Gastroesophageal sphincter (tissue), 4 donors: ENCODE data around the gene TMEM240. TPM values are rescaled to one million over a fixed set of nuclear protein-coding genes. Genes with fewer than 3 reads are reported as not detected.
"Not testable (repeated sequence)": the region's sequence is repeated elsewhere in the genome, so short reads cannot be mapped to it uniquely, and the experiment has no call there.

Experiments used
- ATAC-seq: fragments of 150-250 bp; one replicate; pipeline ENCODE4 v1.9.1; 2016; ENCODE audit warnings: mild to moderate bottlenecking, moderate library complexity
- H3K27ac ChIP-seq, 4 donors: fragments of 200-600 bp; sonication (generic) in 3 of 4; 1 replicate in 3 of 4; 2 replicates in 1 of 4; pipeline ENCODE4 v1.5.1; 2016 to 2019
- H3K27me3 ChIP-seq: fragments of 200-600 bp; sonication (generic); one replicate; pipeline ENCODE4 v1.5.1; 2019
- H3K36me3 ChIP-seq, 2 donors: fragments of 200-600 bp; sonication (generic); one replicate each; pipeline ENCODE4 v1.5.1; 2019; ENCODE audit warnings: control low read depth in 1 of 2
- H3K4me1 ChIP-seq, 3 donors: fragments of 200-600 bp; sonication (generic); 1 replicate in 2 of 3; 2 replicates in 1 of 3; pipeline ENCODE4 v1.5.1; 2016 to 2019; ENCODE audit warnings: control low read depth in 2 of 3
- H3K4me3 ChIP-seq, 2 donors: fragments of 200-600 bp; sonication (generic); one replicate each; pipeline ENCODE4 v1.5.1; 2019; ENCODE audit warnings: mild to moderate bottlenecking in 1 of 2, moderate library complexity in 1 of 2
- H3K9me3 ChIP-seq, 3 donors: fragments of 200-600 bp; sonication (generic); one replicate each; pipeline ENCODE4 v1.5.1; 2017 to 2019; ENCODE audit warnings: control low read depth in 2 of 3
- EP300 ChIP-seq: sonication (generic); formaldehyde crosslinking; IDR thresholded peaks from one replicate; pipeline ENCODE4 v1.6.1; 2017; ENCODE audit warnings: antibody characterized with exemption, mild to moderate bottlenecking
- POLR2A ChIP-seq, 2 donors: fragments of 450-650 bp; IDR thresholded peaks; one replicate each; pipeline ENCODE4 v1.6.1; 2017; ENCODE audit warnings: antibody characterized with exemption in 2 of 2, mild to moderate bottlenecking in 2 of 2, moderate library complexity in 1 of 2
- POLR2AphosphoS5 ChIP-seq: sonication (generic); formaldehyde crosslinking; IDR thresholded peaks from one replicate; pipeline ENCODE4 v1.6.1; 2017; ENCODE audit warnings: antibody characterized with exemption
- WGBS, 2 donors: methylation state at CpG; one replicate each; pipeline ENCODE4 v1.1.5; 2018; ENCODE audit warnings: low coverage in 1 of 2; 5-methylcytosine and 5-hydroxymethylcytosine counted together
- total RNA-seq, 4 donors: library from RNA; depleted of rRNA; stranded (reverse); fragments of >200 nt; gene quantifications; one replicate each; pipeline ENCODE4 v1.1.0, GENCODE V29; 2016
- TF ChIP-seq, protein P1 (sequence below), 4 experiments: fragments of 200-600 bp in 2 of 4; fragments of 450-650 bp in 2 of 4; sonication (generic) in 1 of 4; IDR thresholded peaks; one replicate each; pipeline ENCODE4 v1.5.1; 2017 to 2019; ENCODE audit warnings: antibody characterized with exemption in 4 of 4, mild to moderate bottlenecking in 2 of 4, moderate library complexity in 2 of 4

Gene TMEM240
- total RNA-seq, 4 donors from 2014 or later = 12.0 to 18.1 (median 14.4) TPM

DNA sequence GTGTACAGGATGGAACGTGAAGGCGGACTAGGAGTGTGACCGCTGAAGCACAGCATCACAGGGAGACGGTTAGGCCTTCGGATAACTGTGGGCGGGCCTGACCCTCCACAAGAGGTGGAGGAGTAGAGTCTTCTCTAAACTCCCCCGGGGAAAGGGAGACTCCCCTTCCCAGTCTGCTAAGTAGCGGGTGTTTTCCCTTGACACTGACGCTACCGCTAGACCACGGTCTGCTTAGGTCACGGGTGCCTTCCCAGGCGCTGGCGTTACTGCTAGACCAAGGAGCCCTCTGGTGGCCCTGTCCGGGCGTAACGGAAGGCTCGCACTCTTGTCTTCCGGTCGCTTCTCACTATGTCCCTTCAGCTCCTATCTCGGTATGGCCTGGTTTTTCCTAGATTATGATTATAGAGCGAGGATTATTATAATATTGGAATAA is 35.0 kb downstream of the TMEM240 start:
- TF ChIP-seq, protein P1, sequence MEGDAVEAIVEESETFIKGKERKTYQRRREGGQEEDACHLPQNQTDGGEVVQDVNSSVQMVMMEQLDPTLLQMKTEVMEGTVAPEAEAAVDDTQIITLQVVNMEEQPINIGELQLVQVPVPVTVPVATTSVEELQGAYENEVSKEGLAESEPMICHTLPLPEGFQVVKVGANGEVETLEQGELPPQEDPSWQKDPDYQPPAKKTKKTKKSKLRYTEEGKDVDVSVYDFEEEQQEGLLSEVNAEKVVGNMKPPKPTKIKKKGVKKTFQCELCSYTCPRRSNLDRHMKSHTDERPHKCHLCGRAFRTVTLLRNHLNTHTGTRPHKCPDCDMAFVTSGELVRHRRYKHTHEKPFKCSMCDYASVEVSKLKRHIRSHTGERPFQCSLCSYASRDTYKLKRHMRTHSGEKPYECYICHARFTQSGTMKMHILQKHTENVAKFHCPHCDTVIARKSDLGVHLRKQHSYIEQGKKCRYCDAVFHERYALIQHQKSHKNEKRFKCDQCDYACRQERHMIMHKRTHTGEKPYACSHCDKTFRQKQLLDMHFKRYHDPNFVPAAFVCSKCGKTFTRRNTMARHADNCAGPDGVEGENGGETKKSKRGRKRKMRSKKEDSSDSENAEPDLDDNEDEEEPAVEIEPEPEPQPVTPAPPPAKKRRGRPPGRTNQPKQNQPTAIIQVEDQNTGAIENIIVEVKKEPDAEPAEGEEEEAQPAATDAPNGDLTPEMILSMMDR (IDR thresholded peaks at IDR 0.05) = peak in 3 of 4 experiments; percentile 43 to 59 (median 58)
- H3K9me3 ChIP-seq, H3K36me3 ChIP-seq, H3K27me3 ChIP-seq: not testable (repeated sequence)
- peak overlapping the region in 1 of 2 donors; percentile 23 for H3K4me3 ChIP-seq
- H3K4me1 ChIP-seq = peaks cover 0 to 17% (median 0%) of the 10 kb centered on the region in 3 donors
- peak; percentile 76 for ATAC-seq
- WGBS, 2 donors = 7 to 8% methylated on average over 2 to 8 of the region's 22 CpGs
- peak overlapping the region; percentile 36 to 86 (median 80) for H3K27ac ChIP-seq

DNA sequence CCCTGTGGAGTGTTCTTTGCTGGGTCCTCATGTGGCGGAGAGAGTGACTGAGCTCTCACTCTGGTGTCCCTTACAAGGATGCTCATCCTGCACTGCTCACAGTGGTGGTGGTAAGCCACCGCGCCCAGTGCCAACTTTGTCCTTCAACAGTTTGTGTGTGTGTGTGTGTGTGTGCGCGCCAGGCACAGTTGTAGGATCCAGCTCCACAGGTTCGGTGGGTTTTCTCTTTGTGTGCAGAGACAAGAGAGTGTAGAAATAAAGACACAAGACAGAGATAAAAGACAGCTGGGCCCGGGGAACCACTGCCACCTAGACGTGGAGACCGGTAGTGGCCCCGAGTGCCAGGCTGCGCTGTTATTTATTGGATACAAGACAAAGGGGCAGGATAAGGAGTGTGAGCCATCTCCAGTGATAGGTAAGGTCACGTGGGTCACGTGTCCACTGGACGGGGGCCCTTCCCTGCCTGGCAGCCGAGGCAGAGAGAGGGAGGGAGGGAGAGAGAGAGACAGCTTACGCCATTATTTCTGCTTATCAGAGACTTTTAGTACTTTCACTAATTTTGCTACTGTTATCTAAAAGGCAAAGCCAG is 35.6 kb downstream of the TMEM240 start:
- peak overlapping the region in 1 of 2 donors; percentile 23 for H3K4me3 ChIP-seq

DNA sequence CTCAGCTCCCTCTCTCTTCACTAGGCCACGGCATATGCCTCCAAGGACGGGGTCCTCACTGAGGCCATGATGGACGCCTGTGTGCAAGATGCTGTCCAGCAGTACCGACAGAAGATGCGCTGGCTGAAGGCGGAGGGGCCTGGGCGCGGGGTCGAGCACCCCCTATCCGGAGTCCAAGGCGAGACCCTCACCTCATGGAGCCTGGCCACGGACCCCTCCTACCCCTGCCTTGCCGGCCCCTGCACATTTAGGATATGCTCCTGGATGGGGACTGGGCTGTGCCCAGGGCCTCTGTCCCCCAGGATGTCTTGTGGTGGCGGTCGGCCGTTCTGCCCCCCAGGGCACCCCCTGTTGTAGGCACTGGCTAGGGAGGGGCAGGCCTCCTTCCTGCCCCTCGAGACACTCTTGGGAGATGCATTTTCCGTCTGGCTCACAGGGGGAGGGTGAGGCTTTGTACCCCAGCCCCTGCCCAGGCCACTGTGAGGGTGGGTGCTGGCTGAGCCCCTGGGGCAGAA is 44.9 kb downstream of the TMEM240 start:
- H3K27ac ChIP-seq, ATAC-seq, H3K4me3 ChIP-seq, H3K27me3 ChIP-seq, H3K4me1 ChIP-seq: not testable (repeated sequence)
- Histone ChIP-seq H3K9me3 (peaks cover 0 to 23% (median 0%) of the 10 kb centered on the region in 3 donors), H3K36me3 (peaks cover 0 to 59% of the 10 kb centered on the region in 2 donors)
- 92% methylated on average over 2 of the region's 18 CpGs; no CpG with 5 or more reads in 1 of the 2 donors for WGBS, 2 donors

More for the DNA sequence above, 35.6 kb downstream of the TMEM240 start:
- H3K27me3 ChIP-seq, H3K9me3 ChIP-seq, H3K36me3 ChIP-seq: not testable (repeated sequence)
- TF ChIP-seq, protein P1 (IDR thresholded peaks at IDR 0.05) = peak in 3 of 4 experiments; percentile 65 to 75 (median 67)
- peaks cover 0 to 14% (median 0%) of the 10 kb centered on the region in 3 donors for H3K4me1 ChIP-seq
- peak; percentile 42 for ATAC-seq
- 23% methylated on average over 11 of the region's 16 CpGs; no CpG with 5 or more reads in 1 of the 2 donors for WGBS, 2 donors
- H3K27ac ChIP-seq = peak overlapping the region; percentile 36 to 86 (median 80)

DNA sequence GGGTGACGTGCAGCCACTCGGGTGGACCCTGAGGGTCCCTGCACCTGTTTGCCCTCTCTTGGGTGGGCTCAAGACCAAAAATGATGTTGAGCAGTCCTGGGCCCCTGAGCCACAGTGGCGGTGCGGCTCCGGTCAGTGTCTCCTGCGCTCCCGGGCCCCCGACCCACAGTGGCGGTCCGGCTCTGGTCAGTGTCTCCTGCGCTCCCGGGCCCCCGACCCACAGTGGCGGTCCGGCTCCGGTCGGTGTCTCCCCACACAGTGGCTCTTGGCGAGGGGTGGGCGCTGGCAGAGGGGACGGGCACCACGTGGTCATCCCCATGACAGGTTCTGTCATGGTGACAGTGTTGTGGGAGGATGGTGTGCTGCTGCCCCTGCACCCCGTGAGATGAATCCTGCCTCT is 46.1 kb downstream of the TMEM240 start:
- not testable (repeated sequence) for ATAC-seq, H3K4me1 ChIP-seq, H3K27me3 ChIP-seq, H3K4me3 ChIP-seq, H3K27ac ChIP-seq
- WGBS, 2 donors = 60% methylated on average over 1 of the region's 22 CpGs; no CpG with 5 or more reads in 1 of the 2 donors
- H3K9me3 ChIP-seq = peaks cover 0 to 23% (median 0%) of the 10 kb centered on the region in 3 donors
- H3K36me3 ChIP-seq = peaks cover 0 to 71% of the 10 kb centered on the region in 2 donors

DNA sequence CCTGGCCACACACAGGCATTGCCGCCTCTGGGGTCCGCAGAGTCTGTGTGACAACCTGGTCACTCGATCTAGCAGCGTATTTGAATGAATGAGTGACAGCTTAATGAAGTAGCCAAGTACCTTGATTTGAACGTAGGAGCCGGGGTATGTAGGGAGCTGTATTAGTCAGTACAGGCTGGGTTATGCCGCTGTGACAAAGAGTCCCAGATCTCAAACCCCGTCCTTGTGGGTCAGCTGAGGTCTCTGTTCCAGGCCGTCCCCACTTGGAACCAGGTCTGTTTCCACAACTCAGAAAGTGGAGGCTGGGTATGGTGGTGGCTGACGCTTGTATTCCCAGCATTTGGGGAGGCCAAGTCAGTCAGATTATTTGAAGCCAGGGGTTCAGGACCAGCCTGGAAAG is 48.8 kb downstream of the TMEM240 start:
- H3K4me3 ChIP-seq = no peak overlapping the region
- H3K36me3 ChIP-seq = peaks cover 0 to 98% of the 10 kb centered on the region in 2 donors
- no peaks in the 10 kb centered on the region for H3K27me3 ChIP-seq
- H3K27ac ChIP-seq = no peak overlapping the region
- TF ChIP-seq POLR2AphosphoS5 (no peak), POLR2A (IDR thresholded peaks at IDR 0.05) (no peak), EP300 (no peak)
- TF ChIP-seq, protein P1 (IDR thresholded peaks at IDR 0.05) = no peak
- no peaks in the 10 kb centered on the region for H3K4me1 ChIP-seq
- ATAC-seq = no peak
- 80 to 100% methylated on average over 1 to 4 of the region's 10 CpGs for WGBS, 2 donors
- H3K9me3 ChIP-seq = peaks cover 0 to 23% (median 0%) of the 10 kb centered on the region in 3 donors

DNA sequence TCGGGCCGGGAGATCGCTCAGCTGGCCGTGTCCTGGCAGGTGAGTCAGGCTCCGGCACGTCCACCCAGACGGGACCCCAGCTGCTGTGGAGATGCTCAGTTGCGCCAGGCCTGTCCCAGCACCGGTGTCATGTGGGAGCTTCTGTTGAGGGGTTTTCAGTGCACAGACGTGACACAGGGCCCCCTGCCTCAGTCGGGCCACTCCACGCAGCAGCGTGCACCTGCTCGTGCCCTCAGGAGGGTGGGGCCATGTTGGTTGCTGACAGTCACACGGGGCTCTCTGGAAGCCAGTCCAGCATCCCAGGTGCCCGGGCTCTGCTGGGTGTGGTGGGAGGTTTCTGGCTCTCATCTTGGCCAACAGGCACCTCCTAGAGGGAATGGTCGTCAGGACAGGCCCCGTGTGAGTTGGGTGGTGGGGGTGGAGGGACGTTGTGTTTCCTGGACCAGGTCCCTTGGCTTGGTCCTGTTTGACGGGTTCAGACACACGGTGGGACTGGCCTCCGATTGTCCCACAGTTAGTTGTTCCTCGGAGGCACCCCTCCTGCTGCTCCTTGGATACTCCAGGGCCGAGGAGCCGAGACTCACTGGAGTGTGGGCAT is 49.7 kb downstream of the TMEM240 start:
- peaks cover 0 to 100% of the 10 kb centered on the region in 2 donors for H3K36me3 ChIP-seq
- WGBS, 2 donors = no CpG with 5 or more reads among the region's 25 CpGs

More for the DNA sequence above, 49.7 kb downstream of the TMEM240 start:
- Histone ChIP-seq H3K27me3 (no peaks in the 10 kb centered on the region), H3K4me3 (no peak overlapping the region), H3K4me1 (no peaks in the 10 kb centered on the region), H3K9me3 (peaks cover 0 to 23% (median 0%) of the 10 kb centered on the region in 3 donors), H3K27ac (no peak overlapping the region)
- no peak for TF ChIP-seq EP300
- no peak for TF ChIP-seq POLR2A (IDR thresholded peaks at IDR 0.05)
- no peak for TF ChIP-seq POLR2AphosphoS5
- TF ChIP-seq, protein P1 (IDR thresholded peaks at IDR 0.05) = no peak
- no peak for ATAC-seq
